ENCODE data around the gene PHACTR2.
A peak's percentile ranks its signal among the peaks of the same experiment; 100 is the strongest.
"Not testable (repeated sequence)": the region's sequence is repeated elsewhere in the genome, so short reads cannot be mapped to it uniquely, and the experiment has no call there.

The PHACTR2 gene

DNA sequence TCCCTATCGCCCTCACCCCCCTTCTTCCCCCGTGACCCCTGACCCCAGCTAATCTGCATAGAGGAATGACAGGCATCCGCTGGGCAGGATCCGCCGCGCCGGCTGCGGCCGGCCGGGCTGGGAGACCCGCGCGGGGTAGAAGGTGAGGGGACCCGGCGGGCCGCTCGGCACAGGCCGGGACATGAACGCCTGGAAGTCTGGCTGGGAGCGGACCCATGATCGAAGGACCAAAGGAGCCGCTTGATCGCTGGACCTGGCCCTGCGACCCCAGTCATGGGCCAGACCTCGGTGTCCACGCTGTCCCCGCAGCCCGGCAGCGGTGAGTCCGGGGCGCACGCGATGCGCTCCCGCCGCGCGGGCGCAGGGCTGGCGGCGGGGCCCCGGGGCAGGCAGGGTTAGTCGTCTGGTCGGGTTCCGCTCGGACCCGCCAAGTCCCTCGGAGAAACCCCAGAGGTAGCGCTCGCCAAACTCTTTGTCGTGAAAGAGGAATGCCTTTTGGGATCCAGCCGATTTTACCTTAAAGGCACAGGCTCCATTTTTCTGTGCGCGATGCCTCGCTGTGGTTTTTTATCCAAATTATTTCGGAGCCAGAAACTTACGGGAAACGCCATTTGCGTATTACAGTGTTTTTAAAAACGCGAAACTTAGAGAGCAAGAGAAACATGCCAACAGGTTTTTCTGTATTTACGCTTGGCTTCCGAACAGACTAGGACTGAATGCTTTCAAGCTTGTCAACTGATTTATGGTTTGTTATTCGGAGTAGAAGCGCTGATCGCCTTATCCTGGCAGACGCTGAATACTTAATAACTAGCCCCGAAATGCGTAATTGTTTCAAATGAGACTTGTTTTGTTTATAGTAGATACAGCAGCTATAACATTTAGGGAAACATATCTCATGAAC, at the start of gene PHACTR2:
Gene PHACTR2 (plus strand): TSS at position 75 of the 901 bp plus-strand sequence. CDS start 199 bp downstream, at position 274.
- peak; percentile 7 for DNase-seq (ENCODE audit: low read depth)

DNA sequence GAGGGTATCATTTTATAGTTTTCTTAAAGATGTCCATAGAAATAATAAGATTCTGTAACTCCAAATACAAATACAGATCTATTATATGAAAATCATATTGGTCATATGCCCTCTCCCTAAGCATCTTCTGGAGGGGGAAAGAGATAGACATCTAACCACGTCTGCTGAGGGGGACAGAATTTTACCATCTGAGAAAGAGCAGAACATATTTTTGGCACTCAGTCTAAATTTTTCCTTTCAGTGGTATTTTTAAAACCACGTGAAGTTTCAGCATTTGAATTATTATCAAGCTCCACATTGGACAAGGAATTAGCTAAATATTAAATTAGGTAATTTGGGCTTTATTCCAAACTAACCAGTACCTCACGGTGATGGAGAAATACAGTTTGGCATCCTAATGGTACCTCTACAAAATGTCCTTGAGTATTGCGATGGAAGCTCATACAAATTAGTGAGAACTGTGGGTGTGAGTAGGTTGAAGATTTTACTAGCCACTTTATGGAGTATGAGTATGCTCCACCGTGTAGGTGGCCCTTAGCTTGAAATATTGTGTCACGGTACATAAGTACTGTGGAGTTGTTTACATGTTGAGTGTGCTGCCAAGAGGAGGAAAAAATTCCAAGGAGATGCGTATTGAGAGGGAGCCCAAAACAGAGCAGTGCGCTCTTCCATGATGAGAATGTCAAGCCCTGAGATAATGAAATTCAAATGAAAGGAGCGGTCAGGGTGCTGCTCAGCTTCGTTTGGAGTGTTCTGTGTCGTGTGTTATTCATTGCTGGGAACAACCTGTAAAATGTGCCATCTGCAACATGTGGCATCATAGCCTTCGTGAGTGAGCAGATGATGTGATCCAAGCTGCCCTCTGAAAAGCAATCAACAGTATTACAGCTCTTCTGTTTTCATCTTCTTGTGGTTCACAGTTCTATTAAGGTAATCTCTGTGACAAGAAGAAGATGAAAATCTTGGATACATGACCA, 48.4 kb upstream of the PHACTR2 start:
- no peak for DNase-seq (ENCODE audit: low read depth)

GRCh38 chr6:143631196-143631595, 46.6 kb upstream of the PHACTR2 start:
- not testable (repeated sequence) for DNase-seq (ENCODE audit: low read depth)

DNA sequence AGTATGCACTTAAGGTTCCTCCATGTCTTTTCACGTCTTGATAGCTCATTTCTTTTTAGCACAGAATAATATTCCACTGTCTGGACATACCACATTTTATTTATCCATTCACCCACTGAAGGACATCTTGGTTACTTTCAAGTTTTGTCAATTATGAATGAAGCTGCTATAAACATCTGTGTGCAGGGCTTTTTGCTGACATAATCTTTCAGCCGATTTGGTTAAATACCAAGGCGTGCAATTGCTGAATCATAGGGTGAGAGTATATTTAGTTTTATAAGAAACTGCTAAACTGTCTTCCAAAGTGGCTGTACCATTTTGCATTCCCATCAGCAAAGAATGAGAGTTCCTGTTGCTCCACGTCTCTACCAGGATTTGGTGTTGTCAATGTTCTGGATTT, 44.9 kb upstream of the PHACTR2 start:
- DNase-seq (ENCODE audit: low read depth): no peak

- no peak for DNase-seq (ENCODE audit: low read depth)
These were observed 43.3 kb upstream of the PHACTR2 start for GRCh38 chr6:143634486-143634885.

DNA sequence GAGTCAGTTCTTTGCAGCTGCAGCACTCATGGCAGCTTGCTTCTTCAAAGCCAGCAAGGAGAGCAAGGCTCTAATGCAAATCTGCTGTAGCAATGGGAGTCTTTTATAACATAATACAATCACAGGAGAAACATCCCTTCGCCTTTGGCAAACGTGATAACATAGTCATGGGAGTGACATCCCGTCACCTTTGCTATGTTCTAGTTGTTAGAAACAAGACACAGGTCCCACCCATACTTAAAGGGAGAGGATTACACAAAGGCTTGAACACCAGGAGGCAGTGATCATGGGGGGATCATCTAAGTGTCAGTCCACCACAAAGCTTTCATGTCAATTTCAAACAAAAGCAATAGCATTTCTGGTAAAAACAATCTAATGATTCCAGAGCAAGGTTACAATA, 40.1 kb upstream of the PHACTR2 start:
- DNase-seq (ENCODE audit: low read depth): no peak

DNA sequence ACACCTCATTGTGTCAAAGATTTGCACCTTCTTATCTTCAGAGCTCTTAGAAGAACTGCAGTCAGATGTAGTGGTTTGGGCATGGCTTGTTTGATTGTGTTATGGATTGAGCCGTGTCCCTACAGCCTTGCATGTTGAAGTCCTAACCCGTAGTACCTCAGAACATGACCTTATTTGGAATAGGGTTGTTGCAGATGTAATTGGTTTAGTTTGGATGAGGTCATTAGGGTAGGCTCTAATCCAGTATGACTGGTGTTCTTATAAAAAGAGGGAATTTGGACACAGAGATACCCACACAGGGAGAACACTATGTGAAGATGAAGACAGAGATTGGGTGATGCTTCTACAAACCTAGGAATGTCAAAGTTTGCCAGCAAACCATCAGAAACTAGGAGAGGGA, 35.4 kb upstream of the PHACTR2 start:
- no peak for DNase-seq (ENCODE audit: low read depth)

DNA sequence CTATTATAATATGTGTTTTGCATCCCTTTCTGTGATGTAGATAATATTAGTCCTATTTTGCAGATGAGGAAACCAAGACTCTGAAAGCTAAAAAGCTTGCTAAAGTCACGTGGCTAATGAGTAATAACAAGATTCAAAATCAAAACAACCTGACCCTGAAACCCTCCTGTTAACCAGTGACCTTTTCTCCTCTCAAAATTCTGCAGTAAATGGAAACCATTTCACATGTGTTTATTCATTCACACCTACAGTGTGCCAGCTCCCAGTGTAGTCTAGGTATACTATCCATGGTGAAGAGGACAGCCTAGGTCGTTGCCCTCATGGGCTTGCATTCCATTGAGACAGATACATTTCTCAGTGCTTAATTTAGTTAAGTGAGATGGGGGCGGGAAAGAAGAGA, 30.6 kb upstream of the PHACTR2 start:
- DNase-seq (ENCODE audit: low read depth): no peak

GRCh38 chr6:143647732-143648131, 30.0 kb upstream of the PHACTR2 start:
- DNase-seq (ENCODE audit: low read depth): no peak

GRCh38 chr6:143649319-143649718, 28.4 kb upstream of the PHACTR2 start:
- not testable (repeated sequence) for DNase-seq (ENCODE audit: low read depth)

DNA sequence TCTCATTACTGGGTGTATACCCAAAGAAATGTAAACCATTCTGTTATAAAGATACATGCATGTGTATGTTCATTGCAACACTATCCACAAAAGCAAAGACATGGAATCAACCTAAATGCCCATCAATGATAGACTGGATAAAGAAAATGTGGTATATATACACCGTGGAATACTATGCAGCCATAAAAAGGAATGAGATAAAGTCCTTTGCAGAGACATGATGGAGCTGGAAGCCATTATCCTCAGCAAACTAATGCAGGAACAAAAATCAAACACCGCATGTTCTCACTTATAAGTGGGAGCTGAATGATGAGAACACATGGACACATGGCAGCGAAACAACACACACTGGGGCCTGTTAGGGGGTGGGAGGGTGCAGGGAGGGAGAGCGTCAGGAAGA, 26.4 kb upstream of the PHACTR2 start:
- not testable (repeated sequence) for DNase-seq (ENCODE audit: low read depth)

GRCh38 chr6:143652841-143653331, 24.9 kb upstream of the PHACTR2 start:
- DNase-seq (ENCODE audit: low read depth): no peak

- DNase-seq (ENCODE audit: low read depth): no peak
These were observed 22.2 kb upstream of the PHACTR2 start for GRCh38 chr6:143655541-143655940.

DNA sequence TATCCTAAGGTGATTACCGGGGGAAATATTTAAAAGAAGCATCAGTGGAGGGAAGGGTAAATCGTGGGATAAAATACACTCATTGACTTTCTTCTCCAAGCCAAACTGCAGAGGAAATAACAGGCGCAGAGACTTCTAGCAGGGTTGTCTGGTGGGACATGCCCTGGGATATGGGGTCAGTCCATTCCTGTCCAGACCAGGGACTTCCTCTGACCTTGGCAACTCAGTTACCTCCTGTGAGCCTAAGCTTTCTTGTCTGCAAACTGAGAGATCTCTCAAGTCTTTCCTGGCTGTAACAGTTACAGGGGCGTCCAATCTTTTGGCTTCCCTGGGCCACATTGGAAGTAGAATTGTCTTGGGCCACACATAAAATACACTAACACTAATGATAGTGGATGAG, 21.7 kb upstream of the PHACTR2 start:
- no peak for DNase-seq (ENCODE audit: low read depth)

- no peak for DNase-seq (ENCODE audit: low read depth)
These were observed 20.0 kb upstream of the PHACTR2 start for GRCh38 chr6:143657809-143658208.

DNA sequence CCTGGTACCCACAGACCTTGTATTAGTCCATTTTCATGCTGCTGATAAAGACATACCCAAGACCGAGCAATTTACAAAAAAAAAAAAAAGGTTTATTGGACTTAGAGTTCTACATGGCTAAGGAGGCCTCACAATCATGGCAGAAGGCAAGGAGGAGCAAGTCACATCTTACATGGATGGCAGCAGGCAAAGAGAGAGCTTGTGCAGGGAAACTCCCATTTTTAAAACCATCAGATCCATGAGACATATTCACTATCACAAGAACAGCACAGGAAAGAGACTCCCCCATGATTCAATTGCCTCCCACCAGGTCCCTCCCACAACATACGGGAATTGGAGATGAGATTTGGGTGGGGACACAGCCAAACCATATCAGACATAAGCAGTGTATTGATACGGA, 17.6 kb upstream of the PHACTR2 start:
- DNase-seq (ENCODE audit: low read depth): not testable (repeated sequence)

DNA sequence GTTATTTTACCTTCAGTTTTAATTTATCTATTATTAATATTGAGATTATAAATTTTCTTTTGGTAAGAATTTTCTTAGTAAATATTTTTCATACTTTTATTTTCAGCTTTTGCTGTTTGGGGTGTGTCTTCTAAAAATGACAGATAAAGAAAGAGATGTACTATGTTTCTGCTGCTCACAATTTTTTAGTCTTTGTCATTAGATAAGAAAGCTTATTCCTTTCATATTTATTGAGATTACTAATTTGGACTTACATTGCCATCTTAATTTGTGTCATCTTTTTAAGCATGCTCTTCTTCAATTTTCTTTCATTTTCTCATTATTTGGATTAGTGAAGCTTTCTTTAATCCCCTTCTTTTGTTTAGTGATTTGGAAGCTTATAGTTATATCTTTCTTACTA, 13.6 kb upstream of the PHACTR2 start:
- DNase-seq (ENCODE audit: low read depth): no peak

GRCh38 chr6:143666007-143666406, 11.8 kb upstream of the PHACTR2 start:
- not testable (repeated sequence) for DNase-seq (ENCODE audit: low read depth)

DNA sequence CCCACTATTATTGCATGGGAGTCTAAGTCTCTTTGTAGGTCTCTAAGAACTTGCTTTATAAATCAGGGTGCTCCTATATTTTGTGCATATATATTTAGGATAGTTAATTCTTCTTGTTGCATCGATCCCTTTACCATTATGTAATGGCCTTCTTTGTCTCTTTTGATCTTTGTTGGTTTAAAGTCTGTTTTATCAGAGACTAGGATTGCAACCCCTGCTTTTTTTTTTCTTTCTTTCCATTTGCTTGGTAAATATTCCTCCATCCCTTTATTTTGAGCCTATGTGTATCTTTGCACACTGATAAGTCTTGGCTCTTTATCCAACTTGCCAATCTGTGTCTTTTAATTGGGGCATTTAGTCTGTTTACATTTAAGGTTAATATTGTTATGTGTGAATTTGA, 8.3 kb upstream of the PHACTR2 start:
- not testable (repeated sequence) for DNase-seq (ENCODE audit: low read depth)

GRCh38 chr6:143673669-143674068, 4.1 kb upstream of the PHACTR2 start:
- no peak for DNase-seq (ENCODE audit: low read depth)

- no peak for DNase-seq (ENCODE audit: low read depth)
These were observed 3.0 kb upstream of the PHACTR2 start for GRCh38 chr6:143674483-143675381.
